ENCODE data around the gene ATF7IP.
"Not testable (repeated sequence)": the region's sequence is repeated elsewhere in the genome, so short reads cannot be mapped to it uniquely, and the experiment has no call there.

The ATF7IP gene

DNA sequence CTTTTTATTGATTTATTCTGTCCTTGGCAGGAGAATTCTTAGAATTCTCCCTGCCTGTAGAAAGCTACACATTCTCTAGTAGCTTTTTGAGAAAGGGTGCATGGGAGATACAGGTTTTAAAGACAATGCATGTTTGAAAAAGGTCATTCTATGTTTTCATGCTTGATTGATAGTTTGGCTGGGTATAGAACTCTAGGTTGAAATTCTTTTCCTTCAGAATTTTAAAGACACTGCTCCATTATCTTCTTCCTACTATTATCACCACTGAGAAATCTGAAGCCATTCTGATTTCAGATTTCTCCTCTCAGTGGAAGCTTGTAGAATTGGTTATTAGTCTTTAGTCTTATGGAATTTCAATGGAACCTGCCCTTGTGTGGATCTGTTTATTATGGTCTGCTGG lies 14.0 kb downstream of the ATF7IP start:
- DNase-seq (ENCODE audit: low spot score): no peak

GRCh38 chr12:14384783-14385638 lies 19.5 kb downstream of the ATF7IP start:
- peak; percentile 83 for DNase-seq (ENCODE audit: low spot score)

GRCh38 chr12:14387219-14387871 lies 21.9 kb downstream of the ATF7IP start:
- DNase-seq (ENCODE audit: low spot score): peak; percentile 18

DNA sequence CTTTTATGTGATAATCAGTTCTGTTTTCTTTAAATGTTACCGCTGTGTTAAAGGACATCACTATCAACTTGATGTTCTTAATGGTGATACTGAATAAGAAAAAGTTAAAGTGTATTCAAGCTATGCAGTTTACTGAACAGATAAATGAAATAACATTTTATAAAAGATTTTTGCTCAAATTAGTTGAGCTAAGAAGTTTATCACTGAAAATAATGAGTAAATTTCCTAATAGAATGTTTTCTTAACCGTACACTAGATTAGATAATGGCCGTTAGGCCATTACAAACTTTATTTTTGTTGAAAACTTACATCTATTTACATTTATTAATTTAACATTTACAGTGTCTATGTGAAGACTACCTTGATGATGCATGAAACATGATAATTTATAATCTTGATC lies 25.0 kb downstream of the ATF7IP start:
- DNase-seq (ENCODE audit: low spot score): no peak

- DNase-seq (ENCODE audit: low spot score): peak; percentile 54
These were observed 25.5 kb downstream of the ATF7IP start for GRCh38 chr12:14390870-14391530.

GRCh38 chr12:14393751-14394150 lies 28.3 kb downstream of the ATF7IP start:
- DNase-seq (ENCODE audit: low spot score): no peak

- DNase-seq (ENCODE audit: low spot score): peak; percentile 73
These were observed 29.0 kb downstream of the ATF7IP start for GRCh38 chr12:14394317-14395073.

GRCh38 chr12:14395074-14395778 lies 29.7 kb downstream of the ATF7IP start:
- no peak for DNase-seq (ENCODE audit: low spot score)

DNA sequence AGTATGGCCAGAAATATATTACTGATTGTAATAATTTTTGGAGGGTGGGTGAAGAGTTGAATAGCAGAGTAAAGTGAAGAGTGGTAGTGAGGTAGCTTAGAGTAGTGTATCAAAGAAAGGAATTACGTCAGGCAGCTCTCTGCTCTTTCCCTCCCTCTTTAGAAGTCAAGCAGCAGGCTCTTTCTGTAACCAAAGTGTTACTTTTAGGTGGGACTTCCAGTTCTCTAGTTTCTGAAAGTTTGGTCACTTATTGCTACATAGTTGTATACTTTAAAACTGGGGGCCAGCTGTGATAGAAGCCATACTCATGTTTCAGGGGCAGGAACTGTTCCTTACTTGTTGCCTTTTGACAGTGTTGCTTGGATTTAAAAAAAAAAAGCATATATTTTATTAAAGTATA lies 30.6 kb downstream of the ATF7IP start:
- DNase-seq (ENCODE audit: low spot score): peak; percentile 62

GRCh38 chr12:14399871-14400270 lies 34.4 kb downstream of the ATF7IP start:
- DNase-seq (ENCODE audit: low spot score): peak; percentile 51

- no peak for DNase-seq (ENCODE audit: low spot score)
These were observed 35.1 kb downstream of the ATF7IP start for GRCh38 chr12:14400599-14400998.

GRCh38 chr12:14401267-14401666 lies 35.8 kb downstream of the ATF7IP start:
- DNase-seq (ENCODE audit: low spot score): not testable (repeated sequence)

- no peak for DNase-seq (ENCODE audit: low spot score)
These were observed 37.2 kb downstream of the ATF7IP start for GRCh38 chr12:14402697-14403096.

- DNase-seq (ENCODE audit: low spot score): no peak
These were observed 37.8 kb downstream of the ATF7IP start for GRCh38 chr12:14403293-14403692.

- peak; percentile 78 for DNase-seq (ENCODE audit: low spot score)
These were observed 38.3 kb downstream of the ATF7IP start for GRCh38 chr12:14403711-14404196.

DNA sequence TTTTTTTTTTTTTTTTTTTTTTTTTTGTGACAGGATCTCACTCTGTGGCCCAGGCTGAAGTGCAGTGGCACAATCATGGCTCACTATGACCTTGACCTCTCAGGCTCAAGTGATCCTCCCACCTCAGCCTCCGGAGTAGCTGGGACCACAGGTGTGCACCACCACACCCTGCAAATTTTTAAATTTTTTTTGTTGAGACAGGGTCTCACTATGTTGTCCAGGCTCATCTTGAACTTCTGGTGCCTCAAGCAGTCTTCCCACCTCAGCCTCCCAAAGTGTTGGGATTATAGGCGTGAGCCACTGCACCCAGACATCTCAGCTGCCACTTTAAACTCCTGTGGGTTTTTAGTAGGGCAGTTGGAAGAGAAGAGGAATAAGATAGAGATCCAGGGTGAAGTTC lies 39.9 kb downstream of the ATF7IP start:
- DNase-seq (ENCODE audit: low spot score): not testable (repeated sequence)

- DNase-seq (ENCODE audit: low spot score): peak; percentile 30
These were observed 42.7 kb downstream of the ATF7IP start for GRCh38 chr12:14408208-14408607.

DNA sequence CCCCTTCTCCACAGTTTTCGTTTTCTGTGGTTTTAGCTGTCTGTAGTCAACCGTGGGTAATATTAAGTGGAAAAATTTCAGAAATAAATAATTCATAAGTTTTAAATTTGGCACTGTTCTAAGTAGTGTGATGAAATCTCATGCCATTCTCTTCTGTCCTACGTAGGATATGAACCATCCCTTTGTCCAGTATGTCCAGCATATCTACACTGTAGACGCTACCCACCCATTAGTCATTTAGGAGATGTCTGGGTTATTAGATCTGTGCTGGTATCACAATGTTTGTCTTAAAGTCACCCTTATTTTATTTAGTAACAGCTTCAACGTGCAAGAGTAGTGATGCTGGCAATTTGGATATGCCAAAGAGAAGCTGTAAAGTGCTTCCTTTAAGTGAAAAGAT lies 44.7 kb downstream of the ATF7IP start:
- no peak for DNase-seq (ENCODE audit: low spot score)

DNA sequence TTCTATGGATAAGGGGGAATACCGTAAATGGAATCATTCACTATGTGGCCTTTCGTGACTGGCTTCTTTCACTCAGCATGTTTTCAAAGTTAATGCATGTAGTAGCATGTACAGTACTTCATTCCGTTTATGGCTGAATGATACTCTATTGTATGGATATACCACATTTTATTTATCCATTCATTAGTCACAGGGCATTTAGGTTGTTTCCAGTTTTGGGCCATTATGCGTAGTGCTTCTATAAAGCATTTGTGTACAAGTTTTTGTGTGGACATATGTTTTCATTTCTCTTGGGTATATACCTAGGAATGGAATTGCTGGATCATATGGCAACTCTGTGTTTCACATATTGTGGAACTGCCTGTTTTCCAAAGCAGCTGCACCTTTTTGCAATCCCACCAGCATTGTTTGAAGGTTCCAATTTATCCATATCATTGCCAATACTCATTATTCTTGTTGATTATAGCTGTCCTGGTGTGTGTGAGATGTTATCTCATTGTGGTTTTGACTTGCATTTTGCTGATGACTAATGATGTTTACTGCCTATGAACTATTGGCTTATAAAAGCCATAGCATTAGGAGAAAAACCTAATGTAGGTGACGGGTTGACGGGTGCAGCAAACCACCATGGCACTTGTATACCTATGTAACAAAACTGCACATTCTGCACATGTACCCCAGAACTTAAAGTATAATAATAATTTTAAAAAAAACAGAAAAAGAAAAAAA lies 45.5 kb downstream of the ATF7IP start:
- DNase-seq (ENCODE audit: low spot score): peak; percentile 74

GRCh38 chr12:14416658-14417057 lies 51.2 kb downstream of the ATF7IP start:
- peak; percentile 79 for DNase-seq (ENCODE audit: low spot score)

GRCh38 chr12:14417715-14418114 lies 52.2 kb downstream of the ATF7IP start:
- DNase-seq (ENCODE audit: low spot score): peak; percentile 83

All from CD4-positive, alpha-beta T cell treated with Interleukin-15 for 4 hours (primary cell).